DMS153 (cell line): ENCODE measurements around the gene ZBTB8B.
"Not testable (repeated sequence)": the region's sequence is repeated elsewhere in the genome, so short reads cannot be mapped to it uniquely, and the experiment has no call there.

Source experiments
- DNase-seq: peaks from one replicate; lab custom pipeline; 2025; lab: John Stamatoyannopoulos, UW

The ZBTB8B gene

DNA sequence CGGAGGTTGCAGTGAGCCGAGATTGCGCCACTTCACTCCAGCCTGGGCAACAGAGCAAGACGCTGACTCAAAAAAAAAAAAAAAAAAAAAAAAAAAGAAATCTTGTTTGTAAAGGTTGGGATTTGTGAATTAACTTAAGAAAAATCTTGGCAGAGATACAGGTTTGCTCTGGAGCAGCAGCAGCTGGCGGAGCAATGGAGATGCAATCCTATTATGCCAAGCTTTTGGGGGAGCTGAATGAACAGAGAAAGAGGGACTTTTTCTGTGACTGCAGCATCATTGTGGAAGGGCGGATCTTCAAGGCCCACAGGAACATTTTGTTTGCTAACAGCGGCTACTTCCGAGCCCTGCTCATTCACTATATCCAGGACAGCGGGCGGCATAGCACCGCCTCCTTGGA is 5.6 kb downstream of the ZBTB8B start:
- DNase-seq = no peak

DNA sequence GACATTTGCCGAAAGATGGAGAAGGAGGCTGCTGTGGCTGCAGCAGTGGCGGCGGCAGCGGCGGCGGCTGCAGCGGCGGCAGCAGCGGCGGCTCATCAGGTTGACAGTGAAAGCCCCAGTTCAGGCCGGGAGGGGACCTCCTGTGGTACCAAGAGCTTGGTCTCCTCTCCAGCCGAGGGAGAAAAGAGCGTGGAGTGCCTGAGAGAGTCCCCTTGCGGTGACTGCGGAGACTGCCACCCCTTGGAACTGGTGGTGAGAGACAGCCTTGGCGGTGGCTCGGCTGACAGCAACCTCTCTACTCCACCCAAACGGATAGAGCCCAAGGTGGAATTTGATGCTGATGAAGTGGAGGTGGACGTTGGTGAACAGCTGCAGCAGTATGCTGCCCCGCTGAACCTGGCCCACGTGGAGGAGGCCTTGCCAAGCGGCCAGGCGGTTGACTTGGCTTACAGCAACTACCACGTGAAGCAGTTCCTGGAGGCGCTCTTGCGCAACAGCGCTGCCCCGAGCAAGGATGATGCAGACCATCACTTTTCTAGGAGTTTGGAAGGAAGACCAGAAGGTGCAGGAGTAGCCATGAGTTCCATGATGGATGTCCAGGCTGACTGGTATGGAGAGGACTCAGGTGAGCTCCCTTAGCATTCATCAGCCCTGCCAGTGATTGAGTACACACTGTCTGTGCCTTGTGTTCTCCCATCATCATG is 6.3 kb downstream of the ZBTB8B start:
- DNase-seq = no peak

DNA sequence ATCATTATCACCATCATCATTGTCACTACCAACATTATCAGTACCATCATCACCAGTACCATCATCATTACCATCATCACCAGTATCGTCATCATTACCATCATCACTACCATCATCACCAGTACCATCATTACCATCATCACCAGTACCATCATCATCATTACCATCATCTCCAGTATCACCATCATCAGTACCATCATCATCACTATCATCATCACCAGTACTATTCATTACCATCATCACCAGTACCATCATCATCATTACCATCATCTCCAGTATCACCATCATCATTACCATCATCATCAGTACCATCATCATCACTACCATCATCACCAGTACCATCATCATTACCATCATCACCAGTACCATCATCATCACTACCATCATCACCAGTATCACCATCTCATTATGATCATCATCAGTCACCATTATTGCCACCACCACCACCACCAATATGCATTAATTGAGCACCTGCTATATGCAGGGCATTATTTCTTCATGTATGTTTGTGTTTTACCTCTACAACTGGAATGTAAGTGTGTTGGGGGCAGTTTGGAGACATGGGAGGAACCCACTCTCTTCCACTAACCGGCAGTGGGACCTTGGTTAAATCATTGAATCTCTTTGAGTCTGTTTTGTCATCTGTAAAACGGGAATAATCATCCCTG is 7.0 kb downstream of the ZBTB8B start:
- DNase-seq = no peak

DNA sequence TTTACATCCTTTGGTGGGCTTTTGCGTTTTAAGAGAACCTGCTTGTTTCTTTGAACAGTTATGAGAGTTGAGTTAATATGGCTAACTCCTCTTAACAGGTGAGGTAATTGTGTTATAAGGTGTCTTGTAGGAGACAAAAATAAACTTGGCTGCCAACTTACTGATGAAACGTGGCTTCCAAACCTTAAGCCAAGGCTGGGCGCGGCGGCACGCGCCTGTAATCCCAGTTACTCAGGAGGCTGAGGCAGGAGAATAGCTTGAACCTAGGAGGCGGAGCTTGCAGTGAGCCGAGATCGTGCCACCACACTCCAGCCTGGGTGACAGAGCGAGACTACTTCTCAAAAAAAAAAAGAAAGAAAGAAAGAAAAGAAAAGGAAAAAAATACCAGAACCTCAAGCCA is 8.1 kb downstream of the ZBTB8B start:
- not testable (repeated sequence) for DNase-seq

DNA sequence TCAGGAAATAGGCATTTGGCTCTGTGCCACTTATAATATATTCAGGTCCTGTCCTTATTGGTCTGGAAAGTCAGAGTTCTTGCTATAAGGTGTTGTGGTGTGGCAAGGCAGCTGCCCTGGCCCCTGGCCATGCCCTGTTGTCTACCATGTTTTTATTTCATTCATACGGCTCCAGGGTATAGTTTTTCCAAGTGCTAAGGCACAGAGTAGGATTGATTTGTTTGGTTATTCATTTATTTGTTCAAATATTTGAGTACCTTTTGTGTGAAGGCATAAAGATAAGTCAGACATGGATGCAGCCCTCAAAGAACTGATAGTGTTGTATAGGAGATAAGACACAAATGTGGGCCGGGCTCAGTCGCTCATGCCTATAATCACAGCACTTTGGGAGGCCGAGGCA is 10.1 kb downstream of the ZBTB8B start:
- DNase-seq = peak; percentile 97

DNA sequence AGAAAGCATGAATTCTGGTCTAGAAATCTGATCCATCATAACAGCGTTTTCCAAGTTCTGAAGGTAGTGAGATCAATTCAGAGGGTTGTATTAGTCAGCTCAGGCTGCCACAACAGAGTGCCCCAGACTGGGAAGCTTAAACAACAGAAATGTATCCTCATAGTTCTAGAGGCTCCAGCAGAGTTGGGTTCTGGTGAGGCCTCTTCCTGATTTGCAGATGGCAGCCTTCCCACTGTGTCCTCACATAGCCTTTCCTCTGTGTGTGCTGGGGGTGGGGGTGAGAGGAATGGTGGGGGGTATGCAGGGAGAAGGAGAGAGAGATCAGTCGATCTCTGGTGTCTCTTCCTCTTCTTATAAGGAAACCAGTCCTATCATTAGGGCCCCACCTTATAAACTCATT is 15.1 kb downstream of the ZBTB8B start:
- no peak for DNase-seq

DNA sequence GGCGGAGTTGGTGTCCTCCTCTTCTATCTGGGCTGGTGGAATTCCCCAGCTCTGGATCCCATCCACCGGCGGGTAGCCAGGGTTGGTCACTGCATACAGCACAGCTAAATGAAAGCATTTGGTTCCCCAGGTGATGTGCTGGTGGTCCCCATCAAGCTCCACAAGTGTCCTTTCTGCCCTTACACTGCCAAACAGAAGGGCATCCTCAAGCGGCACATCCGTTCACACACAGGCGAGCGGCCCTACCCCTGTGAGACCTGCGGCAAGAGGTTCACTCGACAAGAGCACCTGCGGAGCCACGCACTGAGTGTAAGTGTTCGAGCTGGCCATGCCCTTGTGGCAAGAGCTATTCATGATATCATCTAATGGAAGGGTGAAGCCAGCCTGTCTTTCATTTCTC is 15.9 kb downstream of the ZBTB8B start:
- no peak for DNase-seq

DNA sequence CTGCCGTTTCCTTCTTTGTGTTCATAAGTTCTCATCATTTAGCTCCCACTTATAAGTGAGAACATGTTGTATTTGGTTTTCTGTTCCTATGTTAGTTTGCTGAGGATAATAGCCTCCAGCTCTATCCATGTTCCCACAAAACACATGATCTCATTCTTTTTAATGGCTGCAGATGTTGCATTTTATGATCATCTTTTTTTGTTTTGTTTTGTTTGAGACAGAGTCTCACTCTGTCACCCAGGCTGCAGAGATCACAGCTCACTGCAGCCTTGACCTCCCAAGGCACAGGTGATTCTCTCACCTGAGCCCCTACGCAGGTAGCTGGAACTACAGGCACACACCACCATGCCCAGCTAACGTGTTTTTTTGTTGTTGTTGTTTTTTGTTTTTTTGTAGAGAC is 16.9 kb downstream of the ZBTB8B start:
- DNase-seq = not testable (repeated sequence)

DNA sequence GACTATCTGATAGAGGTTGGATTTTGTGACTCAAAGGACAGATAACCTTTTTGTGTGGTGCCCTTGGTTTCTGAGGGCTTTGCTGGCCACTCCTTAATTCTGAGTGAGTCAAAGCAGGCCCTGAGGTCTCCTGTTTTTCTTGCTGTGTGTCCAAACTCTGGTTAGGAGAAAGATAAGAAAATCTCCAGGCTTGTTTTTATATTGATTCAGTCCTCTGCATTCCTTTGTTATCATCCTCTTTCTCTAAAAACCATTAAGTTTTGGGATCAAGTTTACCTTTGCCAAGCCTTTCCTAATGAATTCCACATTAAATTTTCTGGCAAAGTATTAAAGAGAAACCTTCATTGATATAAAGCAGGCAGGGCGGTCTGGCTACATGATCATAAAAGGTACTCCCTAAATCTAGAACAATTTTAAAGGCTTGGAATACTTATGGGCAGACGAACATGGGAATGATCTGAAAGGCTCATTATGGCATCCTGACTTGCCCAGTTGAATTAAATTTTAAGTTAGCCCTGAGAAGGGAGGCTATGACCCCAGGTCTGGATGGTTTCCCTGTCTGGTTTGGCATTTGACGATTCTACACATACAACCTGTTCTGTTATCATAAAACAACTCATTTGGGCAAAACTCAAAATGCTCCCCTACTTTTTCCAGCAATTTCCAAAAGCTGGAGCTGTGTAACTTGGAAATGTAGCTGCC is 20.8 kb downstream of the ZBTB8B start:
- no peak for DNase-seq

DNA sequence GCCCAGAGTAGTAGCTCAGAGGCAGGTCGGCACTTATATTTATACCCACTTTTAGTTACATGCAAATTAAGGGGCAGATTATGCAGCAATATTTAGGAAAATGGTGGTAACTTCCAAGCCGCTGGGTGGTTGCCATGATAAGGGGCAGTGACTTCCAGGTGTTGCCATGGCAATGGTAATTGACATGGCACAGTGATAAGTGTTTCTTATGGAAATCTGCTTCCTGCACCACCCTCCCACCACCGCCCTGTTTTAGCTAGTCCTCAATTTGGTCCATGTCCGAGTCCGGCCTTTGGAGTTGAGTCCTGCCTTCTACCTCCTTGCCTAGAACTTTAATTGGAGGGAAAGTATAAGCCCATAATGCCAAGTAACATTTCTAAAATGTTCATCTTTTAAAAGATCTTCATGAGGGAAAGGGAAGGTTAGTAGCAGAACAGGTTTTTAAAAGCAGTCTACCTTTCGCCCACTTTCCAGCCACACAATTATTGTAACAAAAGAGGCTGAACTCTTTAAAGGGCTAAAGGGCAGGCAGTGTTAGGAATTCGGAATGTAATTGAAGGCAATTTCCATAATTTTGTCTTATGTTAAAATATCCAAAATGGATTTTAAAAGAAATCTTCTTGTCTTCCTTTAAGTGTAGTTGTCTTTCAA is 21.7 kb downstream of the ZBTB8B start:
- no peak for DNase-seq

DNA sequence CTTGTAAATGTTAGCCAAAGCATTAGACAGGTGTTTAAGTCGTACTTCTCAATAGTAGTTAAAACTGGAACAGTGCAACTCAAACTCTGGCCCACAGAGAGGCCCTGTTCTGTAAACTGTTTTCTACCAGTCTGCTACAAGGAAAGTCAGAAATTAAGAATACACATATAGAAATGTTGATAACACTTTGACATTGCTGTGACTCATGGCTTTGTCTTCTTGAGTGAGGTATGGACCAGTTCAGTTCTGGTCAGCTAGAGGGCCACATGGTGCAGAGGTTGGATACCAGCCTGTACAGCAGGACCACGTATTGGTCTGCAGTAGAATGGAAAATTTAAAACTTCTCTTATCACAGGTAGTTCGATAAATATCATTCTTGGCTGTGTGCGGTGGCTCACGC is 22.3 kb downstream of the ZBTB8B start:
- no peak for DNase-seq

DNA sequence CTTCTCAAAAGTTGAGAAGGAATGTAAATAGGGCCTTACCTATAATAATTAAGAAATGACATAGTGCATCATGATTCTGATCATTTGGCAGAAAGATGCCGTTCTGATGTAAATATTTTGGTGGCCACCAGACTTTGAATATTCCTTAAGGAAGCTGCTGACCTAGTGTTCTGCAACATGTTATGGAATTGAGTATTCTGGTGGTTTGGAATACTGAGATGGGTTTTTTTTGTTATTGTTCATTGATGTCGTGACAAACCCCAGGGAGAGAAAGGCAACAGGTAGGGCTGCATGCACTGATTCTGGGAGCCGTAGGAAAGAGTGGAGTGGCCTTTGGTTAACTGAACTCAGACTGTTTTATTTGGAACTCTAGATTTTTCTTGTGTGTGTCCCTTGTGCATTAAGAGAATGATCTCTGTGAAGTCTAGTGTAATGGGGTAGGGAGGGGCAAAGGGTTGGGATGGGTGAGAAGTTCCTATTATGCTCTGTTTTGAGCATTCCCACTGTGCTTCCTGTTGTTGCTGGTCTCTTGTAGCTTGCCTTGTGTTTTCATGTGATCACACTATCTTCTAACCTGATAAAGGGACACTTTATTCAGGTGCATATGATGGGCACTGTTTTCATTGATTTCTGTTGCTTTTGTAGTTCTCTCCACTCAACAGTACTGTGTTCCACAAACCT is 25.0 kb downstream of the ZBTB8B start:
- no peak for DNase-seq

DNA sequence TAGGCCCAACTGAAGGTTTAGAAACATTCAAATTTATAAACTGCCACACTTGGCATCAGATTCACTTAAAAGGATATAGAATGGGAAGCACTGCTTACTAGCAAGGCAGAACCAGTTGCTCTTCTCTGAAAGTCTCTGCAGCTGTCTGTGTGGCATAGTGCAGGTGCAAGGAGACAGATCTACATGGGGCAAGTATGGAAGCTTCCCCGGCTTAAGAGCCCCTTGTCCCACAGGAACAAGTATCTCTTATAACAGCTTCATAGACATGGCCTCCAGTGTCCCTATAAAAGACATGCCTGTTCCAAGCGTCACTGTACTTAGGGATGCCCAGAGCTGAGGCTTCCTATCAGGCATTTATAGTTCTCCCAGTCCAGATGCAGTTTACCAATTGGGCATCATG is 26.5 kb downstream of the ZBTB8B start:
- no peak for DNase-seq

DNA sequence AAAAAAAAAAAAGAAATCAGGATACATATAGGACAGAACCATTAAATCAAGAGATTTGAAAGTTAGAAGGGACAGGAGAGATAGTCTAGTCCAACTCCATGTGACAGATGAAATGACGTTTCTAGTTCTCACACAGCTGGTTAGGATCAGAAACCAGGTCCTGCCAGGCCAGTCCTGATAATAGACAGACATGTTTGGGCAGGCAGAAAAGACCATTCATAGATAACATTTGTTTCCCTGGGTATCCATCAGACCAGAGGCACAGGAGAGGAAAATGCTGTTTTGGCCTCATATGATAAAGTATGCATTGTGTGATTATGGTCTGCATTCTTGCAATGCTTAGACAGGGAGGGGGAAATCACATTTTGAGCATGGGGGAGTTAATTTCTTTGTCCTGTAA is 29.3 kb downstream of the ZBTB8B start:
- peak; percentile 48 for DNase-seq

DNA sequence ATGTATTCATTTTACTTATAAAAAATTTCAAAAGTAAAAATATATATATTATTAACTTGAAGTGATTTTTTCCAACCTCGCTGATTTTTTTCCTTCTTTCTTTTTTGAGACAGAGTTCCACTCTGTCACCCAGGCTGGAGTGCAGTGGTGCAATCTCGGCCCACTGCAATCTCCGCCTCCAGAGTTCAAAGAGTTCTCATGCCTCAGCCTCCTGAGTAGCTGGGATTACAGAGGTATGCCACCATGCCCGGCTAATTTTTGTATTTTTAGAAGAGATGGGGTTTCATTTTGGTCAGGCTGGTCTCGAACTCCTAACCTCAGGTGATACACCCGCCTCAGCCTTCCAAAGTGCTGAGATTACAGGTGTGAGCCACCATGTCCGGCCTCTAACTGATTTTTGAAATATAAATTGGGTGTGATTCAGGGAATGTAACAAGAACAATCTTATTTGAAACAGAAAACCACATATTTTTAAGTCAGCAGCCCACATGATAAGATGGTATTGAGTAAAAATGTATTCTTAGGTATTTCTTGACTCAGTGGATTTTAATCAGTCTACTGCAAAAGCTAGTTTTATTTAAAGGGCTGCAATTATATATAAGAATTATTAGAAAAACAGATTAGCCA is 30.0 kb downstream of the ZBTB8B start:
- DNase-seq = no peak

DNA sequence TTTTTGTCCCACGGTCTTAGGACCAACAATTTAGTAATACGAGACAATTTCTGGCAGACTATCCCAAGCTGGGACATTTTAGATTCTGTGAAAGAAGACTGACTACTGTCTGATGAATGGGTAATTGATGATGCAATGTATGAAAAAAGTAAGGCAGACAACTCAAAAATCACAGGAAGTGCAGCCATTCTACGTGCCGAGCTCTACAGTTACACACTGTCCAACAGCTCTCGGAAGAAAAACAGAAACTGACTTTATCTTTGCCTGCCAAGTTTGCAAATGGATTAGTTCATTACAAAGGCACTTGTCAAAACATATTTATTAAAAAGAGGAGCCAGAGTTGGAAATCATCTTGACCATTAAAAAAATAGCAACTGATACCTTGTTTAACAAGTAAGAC is 31.3 kb downstream of the ZBTB8B start:
- no peak for DNase-seq

DNA sequence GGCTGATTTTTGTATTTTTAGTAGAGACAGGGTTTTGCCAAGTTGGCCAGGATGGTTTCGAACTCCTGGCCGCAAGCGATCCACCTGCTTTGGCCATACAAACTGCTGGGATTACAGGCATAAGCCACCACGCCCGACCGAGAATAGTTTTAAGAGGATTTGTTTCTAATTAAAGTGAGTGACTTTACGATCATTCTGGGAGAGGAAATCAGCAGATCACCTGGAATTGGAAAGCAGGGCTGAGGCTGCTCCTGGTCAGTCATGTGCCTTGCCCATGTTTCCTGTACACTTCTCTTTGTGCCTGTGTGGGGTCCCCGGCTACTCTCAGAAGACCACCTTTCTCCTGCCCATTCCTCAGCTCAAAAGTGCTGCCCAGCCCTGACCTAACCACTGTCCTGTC is 33.9 kb downstream of the ZBTB8B start:
- DNase-seq = no peak

DNA sequence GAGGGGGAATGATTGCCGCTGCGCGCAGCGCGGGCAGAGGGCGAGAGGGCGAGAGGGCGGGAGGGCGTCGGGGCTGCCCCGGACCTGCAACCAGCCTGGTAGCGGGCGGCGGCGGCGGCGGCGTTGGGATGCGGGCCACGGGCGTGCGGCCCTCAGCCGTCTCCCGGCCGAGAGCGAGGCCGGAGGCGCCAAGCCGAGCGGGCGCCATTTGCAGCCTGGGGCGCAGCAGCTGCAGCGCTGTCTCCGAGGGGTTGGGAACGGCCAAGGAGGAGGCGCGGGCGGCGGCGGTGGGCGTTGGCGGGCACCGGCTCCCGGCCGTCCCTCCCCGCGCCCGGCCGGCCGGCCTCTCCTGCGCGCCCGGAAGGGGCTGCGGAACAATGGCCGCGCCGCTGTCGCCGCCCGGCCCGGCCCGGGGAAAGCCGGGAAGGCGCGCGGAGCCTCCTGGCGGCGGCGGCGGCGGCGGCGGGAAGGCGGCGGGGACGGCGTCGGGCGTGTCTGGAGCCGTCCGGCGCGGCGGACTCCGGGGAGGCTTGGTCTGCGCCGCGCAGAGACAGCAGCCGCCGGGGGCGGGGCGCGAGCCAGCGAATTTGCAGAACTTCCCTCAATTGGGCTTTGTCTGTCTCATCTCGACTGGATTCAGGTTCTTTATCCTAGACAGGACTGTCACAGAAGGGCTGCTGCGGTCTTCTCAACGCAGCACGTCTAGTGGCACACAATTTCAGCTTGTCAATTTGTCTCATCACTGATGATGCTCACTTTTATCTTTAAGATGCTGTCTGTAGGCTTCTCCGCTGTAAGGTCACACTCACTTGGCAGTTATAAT is 35.7 kb downstream of the ZBTB8B start:
- DNase-seq = peak; percentile 61

DNA sequence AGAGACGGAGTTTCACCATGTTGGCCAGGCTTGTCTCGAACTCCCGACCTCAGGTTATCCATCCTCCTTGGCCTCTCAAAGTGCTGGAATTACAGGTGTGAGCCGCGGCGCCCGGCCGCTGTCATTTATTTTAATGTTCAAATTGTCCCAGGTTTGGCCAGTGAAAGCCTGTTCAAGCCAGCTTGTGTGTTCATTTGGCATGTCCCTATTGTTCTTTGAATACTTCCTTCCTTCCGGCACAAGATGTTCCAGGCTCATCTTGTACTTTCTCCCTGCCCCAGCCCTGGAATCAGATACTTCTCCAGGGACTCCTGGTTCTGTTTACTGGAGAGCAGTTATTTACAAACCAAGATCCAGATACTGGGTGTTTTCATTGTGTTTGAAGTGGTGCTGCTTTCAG is 37.0 kb downstream of the ZBTB8B start:
- DNase-seq = no peak

DNA sequence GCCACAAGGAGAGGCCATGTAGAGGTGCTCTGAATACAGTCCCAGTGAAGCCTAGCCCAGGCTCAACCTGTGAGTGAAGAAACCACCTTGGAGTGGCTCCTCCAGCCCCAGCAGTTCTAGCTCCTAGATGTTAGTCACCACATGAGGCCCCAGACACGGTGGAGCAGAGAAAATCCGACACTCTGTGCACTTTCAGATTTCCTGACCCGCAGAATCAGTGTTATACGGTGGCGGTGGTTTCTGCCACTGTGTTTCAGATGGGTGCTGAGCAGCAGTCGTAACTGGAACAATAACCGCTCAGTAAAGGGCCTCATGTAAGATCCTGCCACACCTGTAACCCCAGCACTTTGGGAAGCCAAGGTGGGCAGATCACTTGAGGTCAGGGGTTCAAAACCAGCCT is 38.3 kb downstream of the ZBTB8B start:
- no peak for DNase-seq

DNA sequence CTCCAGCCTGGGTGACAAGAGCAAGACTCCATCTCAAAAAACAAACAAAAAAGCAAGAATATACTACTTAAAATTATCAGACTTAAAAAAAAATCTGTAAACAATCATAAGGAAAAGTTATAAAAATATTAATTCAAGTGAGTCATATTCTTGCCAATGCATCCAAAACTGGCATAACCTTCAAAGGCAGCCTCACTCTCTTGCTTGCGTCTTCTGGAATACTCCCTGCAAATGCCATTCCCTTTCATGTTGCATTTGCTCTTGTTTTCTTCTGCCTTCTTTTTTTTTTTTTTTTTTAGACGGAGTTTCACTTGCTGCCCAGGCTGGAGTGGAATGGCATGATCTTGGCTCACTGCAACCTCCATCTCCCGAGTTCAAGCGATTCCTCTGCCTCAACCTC is 42.1 kb downstream of the ZBTB8B start:
- DNase-seq = no peak
